ENCODE data around the gene PFN1. TPM values are rescaled to one million over a fixed set of nuclear protein-coding genes. Genes with fewer than 3 reads are reported as not detected.

Gene PFN1
- total RNA-seq, 1 experiment from 2014 or later: 1,213 TPM

DNA sequence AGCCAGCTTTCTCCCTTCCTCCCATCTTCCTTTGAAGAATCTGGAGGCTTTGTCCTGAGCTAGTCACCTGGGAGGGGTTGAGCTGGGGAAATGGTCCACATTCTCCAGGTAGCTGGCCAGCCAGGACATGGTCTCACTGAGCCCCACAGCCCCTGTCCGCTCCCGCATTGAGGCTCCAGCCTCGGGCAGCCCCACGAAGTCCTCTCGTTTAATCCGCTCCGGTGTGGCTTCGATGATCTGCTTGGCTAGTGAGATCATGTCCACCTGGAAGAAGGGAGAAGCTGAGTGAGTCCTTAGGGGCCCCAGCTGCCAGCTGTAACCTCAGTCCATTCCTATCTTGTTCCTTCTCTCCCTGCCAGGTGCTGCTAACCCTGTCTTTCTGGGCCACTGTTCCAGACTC lies 21.9 kb upstream of the PFN1 start:
- Histone ChIP-seq H3K4me1 (ENCODE audit: control insufficient read depth in 1 of 2, insufficient read depth in 2 of 2, low read length in 2 of 2) (peaks cover 19 to 33% of the 10 kb centered on the region in 2 experiments), H3K27ac (ENCODE audit: low read depth, low read length) (no peak overlapping the region), H2AFZ (ENCODE audit: low read depth, low read length, poor library complexity, severe bottlenecking) (no peak overlapping the region), H3K27me3 (ENCODE audit: insufficient read depth, low read length) (no peaks in the 10 kb centered on the region), H3K4me2 (ENCODE audit: low read length) (no peak overlapping the region), H4K20me1 (ENCODE audit: insufficient read depth) (no peaks in the 10 kb centered on the region), H3K36me3 (ENCODE audit: control insufficient read depth in 1 of 2, insufficient read depth in 2 of 2, low read length in 2 of 2) (peaks cover 4 to 16% of the 10 kb centered on the region in 2 experiments; a peak in 3 of 4 replicates), H3K79me2 (ENCODE audit: insufficient read depth, low read length) (peaks cover 11% of the 10 kb centered on the region; the same call in 1 of the 2 replicates), H3K4me3 (replicated peaks in 1 of 2; ENCODE audit: low read depth in 1 of 2, low read length in 2 of 2) (no peak overlapping the region), H3K9ac (ENCODE audit: low read length) (no peak overlapping the region), H3K9me2 (ENCODE audit: insufficient read depth) (no peaks in the 10 kb centered on the region), H3K9me3 (ENCODE audit: control insufficient read depth in 1 of 2, insufficient read depth in 1 of 2, low read depth in 1 of 2, low read length in 2 of 2) (no peaks in the 10 kb centered on the region)
- ChIA-PET CTCF (interaction anchor here (1.0 kb wide), 1 partner anchor 30 kb away, joined by 3 read pairs; the partner anchor contains the start of genes RNF167 and SLC25A11), POLR2A (interaction anchor here (0.8 to 1.8 kb wide), 3 partner anchors 17 to 103 kb away, joined by 4 to 7 read pairs (median 7); partner anchors contain the start of genes CAMTA2, RNF167 and SLC25A11), RAD21 (ENCODE audit: low non-redundant PET in 1 of 2, low total read pairs in 2 of 2, uncharacterized antibody in 2 of 2, unreplicated experiment in 2 of 2) (no interaction called here)
- DNase-seq (ENCODE audit: low read depth, low spot score) (no peak), ATAC-seq (no peak)
- TF ChIP-seq ZFX (IDR thresholded peaks at IDR 0.05): no peak
- TF ChIP-seq, protein P1, sequence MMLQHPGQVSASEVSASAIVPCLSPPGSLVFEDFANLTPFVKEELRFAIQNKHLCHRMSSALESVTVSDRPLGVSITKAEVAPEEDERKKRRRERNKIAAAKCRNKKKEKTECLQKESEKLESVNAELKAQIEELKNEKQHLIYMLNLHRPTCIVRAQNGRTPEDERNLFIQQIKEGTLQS (IDR thresholded peaks at IDR 0.05): no peak
- no peak for TF ChIP-seq POLR2A (IDR thresholded peaks at IDR 0.05; ENCODE audit: borderline replicate concordance, extremely low read depth, insufficient read depth, insufficient read length)
- no peak for TF ChIP-seq TCF7L2 (IDR thresholded peaks at IDR 0.05; ENCODE audit: borderline replicate concordance, extremely low read depth, insufficient read depth, insufficient read length)
- TF ChIP-seq SP1 (IDR thresholded peaks at IDR 0.05; ENCODE audit: low read depth): no peak
- TF ChIP-seq YY1 (IDR thresholded peaks at IDR 0.05; ENCODE audit: extremely low read depth, insufficient replicate concordance, low read depth, low read length): no peak
- TF ChIP-seq, protein P2, sequence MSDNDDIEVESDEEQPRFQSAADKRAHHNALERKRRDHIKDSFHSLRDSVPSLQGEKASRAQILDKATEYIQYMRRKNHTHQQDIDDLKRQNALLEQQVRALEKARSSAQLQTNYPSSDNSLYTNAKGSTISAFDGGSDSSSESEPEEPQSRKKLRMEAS (IDR thresholded peaks at IDR 0.05): no peak
- no peak for TF ChIP-seq ELF1 (IDR thresholded peaks at IDR 0.05; ENCODE audit: borderline replicate concordance, low read depth)
- TF ChIP-seq CBX3 (IDR thresholded peaks at IDR 0.05; ENCODE audit: low read depth): no peak
- TF ChIP-seq, protein P3, sequence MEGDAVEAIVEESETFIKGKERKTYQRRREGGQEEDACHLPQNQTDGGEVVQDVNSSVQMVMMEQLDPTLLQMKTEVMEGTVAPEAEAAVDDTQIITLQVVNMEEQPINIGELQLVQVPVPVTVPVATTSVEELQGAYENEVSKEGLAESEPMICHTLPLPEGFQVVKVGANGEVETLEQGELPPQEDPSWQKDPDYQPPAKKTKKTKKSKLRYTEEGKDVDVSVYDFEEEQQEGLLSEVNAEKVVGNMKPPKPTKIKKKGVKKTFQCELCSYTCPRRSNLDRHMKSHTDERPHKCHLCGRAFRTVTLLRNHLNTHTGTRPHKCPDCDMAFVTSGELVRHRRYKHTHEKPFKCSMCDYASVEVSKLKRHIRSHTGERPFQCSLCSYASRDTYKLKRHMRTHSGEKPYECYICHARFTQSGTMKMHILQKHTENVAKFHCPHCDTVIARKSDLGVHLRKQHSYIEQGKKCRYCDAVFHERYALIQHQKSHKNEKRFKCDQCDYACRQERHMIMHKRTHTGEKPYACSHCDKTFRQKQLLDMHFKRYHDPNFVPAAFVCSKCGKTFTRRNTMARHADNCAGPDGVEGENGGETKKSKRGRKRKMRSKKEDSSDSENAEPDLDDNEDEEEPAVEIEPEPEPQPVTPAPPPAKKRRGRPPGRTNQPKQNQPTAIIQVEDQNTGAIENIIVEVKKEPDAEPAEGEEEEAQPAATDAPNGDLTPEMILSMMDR (IDR thresholded peaks at IDR 0.05 in 2 of 3, conservative IDR thresholded peaks at IDR 0.05 in 1 of 3; ENCODE audit: borderline replicate concordance in 1 of 3, insufficient read depth in 1 of 3, low read depth in 2 of 3, low read length in 2 of 3): no peak
- TF ChIP-seq EZH2 (IDR thresholded peaks at IDR 0.05): no peak
- no peak for TF ChIP-seq CEBPB (IDR thresholded peaks at IDR 0.05; ENCODE audit: low read depth)
- TF ChIP-seq POLR2AphosphoS5 (IDR thresholded peaks at IDR 0.05; ENCODE audit: low read depth, low read length): no peak
- TF ChIP-seq SIN3A (IDR thresholded peaks at IDR 0.05; ENCODE audit: low read depth): no peak
- TF ChIP-seq ZNF274 (IDR thresholded peaks at IDR 0.05; ENCODE audit: low read depth, low read length): no peak
- TF ChIP-seq, protein P4, sequence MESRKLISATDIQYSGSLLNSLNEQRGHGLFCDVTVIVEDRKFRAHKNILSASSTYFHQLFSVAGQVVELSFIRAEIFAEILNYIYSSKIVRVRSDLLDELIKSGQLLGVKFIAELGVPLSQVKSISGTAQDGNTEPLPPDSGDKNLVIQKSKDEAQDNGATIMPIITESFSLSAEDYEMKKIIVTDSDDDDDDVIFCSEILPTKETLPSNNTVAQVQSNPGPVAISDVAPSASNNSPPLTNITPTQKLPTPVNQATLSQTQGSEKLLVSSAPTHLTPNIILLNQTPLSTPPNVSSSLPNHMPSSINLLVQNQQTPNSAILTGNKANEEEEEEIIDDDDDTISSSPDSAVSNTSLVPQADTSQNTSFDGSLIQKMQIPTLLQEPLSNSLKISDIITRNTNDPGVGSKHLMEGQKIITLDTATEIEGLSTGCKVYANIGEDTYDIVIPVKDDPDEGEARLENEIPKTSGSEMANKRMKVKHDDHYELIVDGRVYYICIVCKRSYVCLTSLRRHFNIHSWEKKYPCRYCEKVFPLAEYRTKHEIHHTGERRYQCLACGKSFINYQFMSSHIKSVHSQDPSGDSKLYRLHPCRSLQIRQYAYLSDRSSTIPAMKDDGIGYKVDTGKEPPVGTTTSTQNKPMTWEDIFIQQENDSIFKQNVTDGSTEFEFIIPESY (IDR thresholded peaks at IDR 0.05; ENCODE audit: extremely low read depth, insufficient replicate concordance, low read length): no peak
- no peak for TF ChIP-seq RAD21 (IDR thresholded peaks at IDR 0.05; ENCODE audit: low read depth)
- no peak for TF ChIP-seq SRF (IDR thresholded peaks at IDR 0.05; ENCODE audit: low read depth)
- BruUV-seq (replicated peaks): no TSS peak
- intact Hi-C loops (cut with micrococcal nuclease): no loop called here

All from HCT116 (cell line).